ENCODE data around the gene PBRM1. TPM values are rescaled to one million over a fixed set of nuclear protein-coding genes. Genes with fewer than 3 reads are reported as not detected.

Gene PBRM1
- total RNA-seq, 1 donor, result 100 TPM

- DNase-seq (ENCODE audit: insufficient read length, low spot score, missing footprints), result no peak
- no peak overlapping the region for H2AFZ ChIP-seq (ENCODE audit: low read length)
- no peaks in the 10 kb centered on the region for H3K27me3 ChIP-seq (ENCODE audit: insufficient read depth, low read length)
- H3K4me1 ChIP-seq (ENCODE audit: insufficient read depth, low read length), result peaks cover 20% of the 10 kb centered on the region
- H3K27ac ChIP-seq (ENCODE audit: low read depth, low read length), result no peak overlapping the region
- no peaks in the 10 kb centered on the region for H4K20me1 ChIP-seq (ENCODE audit: insufficient read depth, low read length)
- no peak for TF ChIP-seq CTCF (IDR thresholded peaks at IDR 0.05; ENCODE audit: extremely low read depth, low read depth, low read length)
- peaks cover 74% of the 10 kb centered on the region for H3K36me3 ChIP-seq (ENCODE audit: insufficient read depth, low read length)
- no peaks in the 10 kb centered on the region for H3K9me3 ChIP-seq (ENCODE audit: low read depth, low read length)
- H3K79me2 ChIP-seq (ENCODE audit: insufficient read depth, low read length), result no peaks in the 10 kb centered on the region
- H3K4me3 ChIP-seq (ENCODE audit: insufficient read depth, low read length), result no peak overlapping the region
- no peak overlapping the region for H3K4me2 ChIP-seq (ENCODE audit: insufficient read depth, low read length)
These were observed 34.1 kb downstream of the PBRM1 start for GRCh38 chr3:52651592-52651991.

GRCh38 chr3:52650439-52650838, 35.3 kb downstream of the PBRM1 start:
- peak; percentile 22 for DNase-seq (ENCODE audit: insufficient read length, low spot score, missing footprints)
- Histone ChIP-seq H3K27ac (ENCODE audit: low read depth, low read length) (peak overlapping the region; percentile 87), H3K9me3 (ENCODE audit: low read depth, low read length) (no peaks in the 10 kb centered on the region), H2AFZ (ENCODE audit: low read length) (no peak overlapping the region), H4K20me1 (ENCODE audit: insufficient read depth, low read length) (no peaks in the 10 kb centered on the region), H3K4me1 (ENCODE audit: insufficient read depth, low read length) (peaks cover 20% of the 10 kb centered on the region), H3K4me2 (ENCODE audit: insufficient read depth, low read length) (no peak overlapping the region), H3K79me2 (ENCODE audit: insufficient read depth, low read length) (no peaks in the 10 kb centered on the region), H3K27me3 (ENCODE audit: insufficient read depth, low read length) (no peaks in the 10 kb centered on the region), H3K4me3 (ENCODE audit: insufficient read depth, low read length) (no peak overlapping the region), H3K36me3 (ENCODE audit: insufficient read depth, low read length) (peaks cover 68% of the 10 kb centered on the region)
- TF ChIP-seq CTCF (IDR thresholded peaks at IDR 0.05; ENCODE audit: extremely low read depth, low read depth, low read length), result no peak

- H3K79me2 ChIP-seq (ENCODE audit: insufficient read depth, low read length), result no peaks in the 10 kb centered on the region
- DNase-seq (ENCODE audit: insufficient read length, low spot score, missing footprints), result peak; percentile 67
- H3K4me1 ChIP-seq (ENCODE audit: insufficient read depth, low read length), result peaks cover 20% of the 10 kb centered on the region
- H3K27ac ChIP-seq (ENCODE audit: low read depth, low read length), result peak overlapping the region; percentile 87
- no peak overlapping the region for H3K4me3 ChIP-seq (ENCODE audit: insufficient read depth, low read length)
- H3K27me3 ChIP-seq (ENCODE audit: insufficient read depth, low read length), result no peaks in the 10 kb centered on the region
- no peak for TF ChIP-seq CTCF (IDR thresholded peaks at IDR 0.05; ENCODE audit: extremely low read depth, low read depth, low read length)
- no peaks in the 10 kb centered on the region for H3K9me3 ChIP-seq (ENCODE audit: low read depth, low read length)
- no peak overlapping the region for H2AFZ ChIP-seq (ENCODE audit: low read length)
- peak overlapping the region; percentile 65 for H3K4me2 ChIP-seq (ENCODE audit: insufficient read depth, low read length)
- H4K20me1 ChIP-seq (ENCODE audit: insufficient read depth, low read length), result no peaks in the 10 kb centered on the region
- peaks cover 68% of the 10 kb centered on the region for H3K36me3 ChIP-seq (ENCODE audit: insufficient read depth, low read length)
These were observed 36.1 kb downstream of the PBRM1 start for GRCh38 chr3:52649461-52650210.

GRCh38 chr3:52645549-52645948, 40.2 kb downstream of the PBRM1 start:
- Histone ChIP-seq H3K27me3 (ENCODE audit: insufficient read depth, low read length) (no peaks in the 10 kb centered on the region), H3K9me3 (ENCODE audit: low read depth, low read length) (no peaks in the 10 kb centered on the region), H4K20me1 (ENCODE audit: insufficient read depth, low read length) (no peaks in the 10 kb centered on the region), H2AFZ (ENCODE audit: low read length) (no peak overlapping the region), H3K27ac (ENCODE audit: low read depth, low read length) (no peak overlapping the region), H3K4me3 (ENCODE audit: insufficient read depth, low read length) (no peak overlapping the region), H3K4me1 (ENCODE audit: insufficient read depth, low read length) (peaks cover 17% of the 10 kb centered on the region), H3K4me2 (ENCODE audit: insufficient read depth, low read length) (no peak overlapping the region), H3K79me2 (ENCODE audit: insufficient read depth, low read length) (no peaks in the 10 kb centered on the region), H3K36me3 (ENCODE audit: insufficient read depth, low read length) (peaks cover 79% of the 10 kb centered on the region)
- DNase-seq (ENCODE audit: insufficient read length, low spot score, missing footprints), result no peak
- TF ChIP-seq CTCF (IDR thresholded peaks at IDR 0.05; ENCODE audit: extremely low read depth, low read depth, low read length), result no peak

Data from osteoblast (primary cell).